Stimulated activated CD8-positive, alpha-beta memory T cell treated with anti-CD3 and anti-CD28 coated beads, Interleukin-12 subunit alpha, Interleukin-12 subunit beta, amount 100 ng/mL, for 1 hour (primary cell): ENCODE measurements around the gene PAX9.

Experiments
- DNase-seq: peaks from one replicate; pipeline ENCODE4 v3.0.0-alpha.2; 2020; ENCODE audit warnings: low read depth

PAX9 gene

DNA sequence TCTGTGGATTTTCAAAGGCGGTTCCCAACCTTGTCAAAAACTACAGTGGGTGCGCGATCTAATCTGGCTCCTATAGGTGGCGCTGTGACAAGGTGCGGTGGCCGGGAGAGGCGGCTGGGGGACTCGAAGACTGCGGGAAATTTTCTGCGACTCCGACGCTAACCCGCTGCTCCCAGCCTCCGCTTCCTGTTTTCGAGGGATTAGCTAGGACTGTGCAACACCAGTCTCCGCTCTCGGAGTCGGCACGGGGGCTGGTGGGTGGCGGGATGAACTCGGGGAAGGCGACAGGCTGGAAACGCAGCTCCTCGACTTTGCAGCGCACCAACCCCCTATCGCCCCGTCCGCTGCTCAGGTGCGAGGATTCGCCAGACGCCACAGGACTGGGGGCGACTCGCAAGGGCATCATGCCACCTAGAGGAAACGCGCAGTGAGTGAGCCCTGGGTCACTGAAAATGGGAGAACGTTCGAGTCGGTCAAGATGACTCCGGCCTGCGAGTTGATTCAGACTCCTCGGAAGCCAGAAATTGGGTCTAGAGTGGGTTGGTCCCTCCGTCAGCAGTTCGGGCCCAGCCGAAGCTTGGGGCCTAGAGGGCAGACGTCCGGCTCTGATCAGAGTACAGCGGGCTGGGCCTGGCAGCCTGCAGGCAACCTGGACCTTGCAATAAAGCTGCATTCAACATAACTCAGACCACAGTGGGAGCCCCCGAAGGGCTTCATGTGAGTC lies 5.5 kb upstream of the PAX9 start:
- DNase-seq: no peak

DNA sequence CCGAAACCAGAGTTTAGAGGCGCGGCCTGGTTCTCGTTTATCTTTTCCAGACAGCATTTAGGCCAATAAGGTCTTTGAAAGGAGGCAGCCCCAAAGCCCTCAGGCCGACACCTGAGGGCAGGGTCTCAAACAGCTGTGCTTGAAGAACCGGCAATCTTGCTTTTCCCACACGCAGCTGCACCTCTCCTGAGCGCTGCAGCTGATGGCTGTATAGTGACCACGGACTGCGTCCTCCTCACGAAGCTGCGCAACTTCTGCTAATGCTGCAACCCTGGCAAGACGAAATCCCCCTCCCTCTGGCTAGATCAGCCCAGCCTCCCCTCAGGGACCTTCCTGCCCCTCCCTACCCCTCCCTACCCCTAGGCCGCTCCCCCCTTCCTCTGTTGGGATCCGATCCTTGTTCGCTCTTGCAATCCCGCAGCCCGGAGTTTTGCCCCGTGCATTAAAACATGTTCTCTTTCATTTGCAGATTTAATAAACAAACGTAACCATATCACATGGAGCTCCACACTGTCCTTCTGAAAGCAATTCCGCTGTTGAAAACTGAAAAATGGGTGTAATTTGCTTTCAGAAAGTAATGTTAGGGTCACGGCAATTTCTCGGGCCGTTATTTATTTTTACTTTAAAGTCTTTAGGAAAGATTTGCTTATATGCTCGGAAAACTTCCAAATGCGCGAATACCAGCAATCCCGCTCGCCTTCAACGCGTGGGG lies 4.8 kb upstream of the PAX9 start:
- DNase-seq: no peak

DNA sequence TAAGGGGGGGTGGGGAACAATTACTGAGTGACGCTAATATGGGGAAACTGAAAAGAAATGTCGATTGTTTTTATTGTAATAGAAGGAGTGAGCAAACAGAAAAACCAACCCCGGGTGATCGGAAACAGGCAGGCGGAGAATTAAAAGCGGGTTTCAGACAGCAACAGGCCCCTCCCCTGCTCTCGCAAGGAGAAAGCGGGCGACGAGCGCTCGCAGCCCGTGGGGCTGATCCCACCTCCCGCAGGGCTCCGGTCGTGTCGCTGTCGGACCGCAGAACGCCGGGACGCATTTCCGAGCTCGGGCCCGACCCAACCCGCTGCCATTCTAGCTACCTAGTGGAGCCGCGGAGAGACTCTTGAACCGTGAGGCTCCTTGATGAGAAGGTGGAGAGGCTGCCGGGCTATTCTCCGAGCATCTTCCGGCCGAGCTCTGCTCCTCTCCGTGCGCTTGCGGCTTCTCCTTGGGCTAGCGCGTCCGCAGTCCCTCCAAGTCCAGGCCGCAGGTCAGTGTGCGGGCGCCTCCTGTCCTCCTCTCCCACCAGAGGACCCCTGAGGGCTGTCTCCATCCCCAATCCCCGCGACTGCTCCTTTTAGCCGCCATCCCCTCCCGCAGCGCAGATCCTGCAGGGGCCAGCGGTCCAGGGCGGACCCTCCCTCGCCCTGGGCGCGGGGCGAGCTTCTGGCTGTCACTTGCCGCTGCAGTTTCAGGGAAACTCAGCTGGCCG lies 4.1 kb upstream of the PAX9 start:
- DNase-seq: no peak

- no peak for DNase-seq
These were observed 3.3 kb upstream of the PAX9 start for GRCh38 chr14:36658123-36659009.

DNA sequence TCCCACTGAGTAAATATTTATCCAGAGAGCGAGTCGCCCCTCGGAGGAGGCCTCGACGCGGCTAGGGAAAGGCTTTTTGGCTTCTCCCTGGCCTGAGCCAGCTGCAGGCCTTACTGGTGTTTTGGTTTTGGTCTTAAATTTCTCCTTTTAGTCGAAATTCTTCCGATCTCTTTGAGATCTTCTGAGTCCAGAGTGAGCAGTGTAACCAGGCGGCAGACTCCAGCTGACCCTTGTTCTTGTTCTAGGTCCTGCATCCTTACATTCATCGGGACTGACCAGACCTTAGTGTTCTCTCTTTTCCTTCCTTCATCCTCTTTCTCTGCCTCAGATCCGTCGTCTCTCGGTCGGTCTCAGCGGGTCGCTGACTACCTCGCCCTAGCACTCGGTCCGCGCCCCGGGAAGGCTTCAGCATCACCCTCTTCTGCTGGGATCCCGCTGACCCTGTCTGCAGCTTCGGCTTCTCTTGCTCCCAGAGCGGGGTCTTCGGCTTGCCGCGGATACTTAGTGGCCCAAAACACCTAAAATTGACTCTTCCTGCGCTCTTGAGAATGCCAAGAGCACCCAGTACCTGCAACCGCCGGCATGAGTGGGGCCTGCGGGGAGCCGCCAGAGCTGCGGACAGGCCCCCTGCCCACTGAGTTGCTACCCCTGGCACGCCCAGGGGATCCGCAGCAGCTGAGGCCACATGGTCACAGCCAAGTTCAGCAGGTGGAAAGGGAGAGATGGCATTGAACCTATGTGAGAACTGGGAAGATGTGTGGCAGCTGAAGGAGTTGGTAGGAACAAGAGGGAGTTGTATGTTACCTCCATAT lies 2.4 kb upstream of the PAX9 start:
- no peak for DNase-seq

- no peak for DNase-seq
These were observed 1.6 kb upstream of the PAX9 start for GRCh38 chr14:36659822-36660735.

DNA sequence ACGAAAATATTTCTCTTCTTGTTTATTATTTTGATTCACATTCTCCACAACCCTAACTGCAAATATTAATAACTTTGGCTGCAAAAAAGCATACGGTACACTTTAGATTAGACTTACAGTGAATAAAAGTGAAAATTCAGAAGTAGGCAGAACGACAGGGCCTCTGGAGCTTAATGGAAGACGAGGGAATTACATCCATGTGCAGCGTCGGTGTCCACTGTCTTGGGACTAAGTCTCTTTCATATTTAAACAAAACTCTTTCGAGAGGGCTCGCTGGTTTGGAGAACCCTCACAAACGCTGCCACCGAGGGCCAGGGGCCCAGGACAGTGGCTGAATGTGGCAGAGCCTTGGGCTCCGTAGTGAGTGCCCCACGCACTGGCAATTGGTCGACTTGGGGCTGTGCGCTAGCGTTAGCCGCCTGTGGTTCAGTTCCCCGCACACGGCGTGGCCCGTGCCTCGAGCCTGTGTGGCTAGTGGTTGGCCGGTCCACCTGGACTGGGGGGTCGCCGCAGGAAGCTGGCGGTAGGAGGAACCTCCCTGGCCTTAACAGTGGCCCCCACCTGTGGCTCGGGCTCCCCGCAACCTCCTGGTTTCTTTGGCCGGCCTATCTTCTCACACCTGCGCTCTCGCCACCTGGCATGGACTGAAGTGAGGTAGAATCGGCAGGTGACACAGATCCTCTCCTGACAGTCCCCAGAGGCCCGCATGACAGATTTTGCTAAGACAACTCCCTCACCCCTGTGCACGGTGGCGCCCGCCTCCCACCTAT lies 739 bp upstream of the PAX9 start:
- no peak for DNase-seq

DNA sequence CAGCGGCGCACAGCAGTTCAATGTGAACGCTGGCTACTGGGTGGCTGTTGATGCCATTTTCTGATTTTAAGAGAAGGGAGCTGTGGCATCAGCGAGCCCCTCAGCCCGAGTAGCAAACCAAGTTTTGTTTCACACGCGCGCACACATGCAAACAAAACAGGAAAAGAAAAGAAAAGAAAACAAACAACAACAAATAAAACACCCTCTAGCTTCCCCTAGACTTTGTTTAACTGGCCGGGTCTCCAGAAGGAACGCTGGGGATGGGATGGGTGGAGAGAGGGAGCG lies 540 bp downstream of the PAX9 start:
- DNase-seq: no peak

GRCh38 chr14:36662543-36663403 lies 1.1 kb downstream of the PAX9 start:
- DNase-seq: no peak

DNA sequence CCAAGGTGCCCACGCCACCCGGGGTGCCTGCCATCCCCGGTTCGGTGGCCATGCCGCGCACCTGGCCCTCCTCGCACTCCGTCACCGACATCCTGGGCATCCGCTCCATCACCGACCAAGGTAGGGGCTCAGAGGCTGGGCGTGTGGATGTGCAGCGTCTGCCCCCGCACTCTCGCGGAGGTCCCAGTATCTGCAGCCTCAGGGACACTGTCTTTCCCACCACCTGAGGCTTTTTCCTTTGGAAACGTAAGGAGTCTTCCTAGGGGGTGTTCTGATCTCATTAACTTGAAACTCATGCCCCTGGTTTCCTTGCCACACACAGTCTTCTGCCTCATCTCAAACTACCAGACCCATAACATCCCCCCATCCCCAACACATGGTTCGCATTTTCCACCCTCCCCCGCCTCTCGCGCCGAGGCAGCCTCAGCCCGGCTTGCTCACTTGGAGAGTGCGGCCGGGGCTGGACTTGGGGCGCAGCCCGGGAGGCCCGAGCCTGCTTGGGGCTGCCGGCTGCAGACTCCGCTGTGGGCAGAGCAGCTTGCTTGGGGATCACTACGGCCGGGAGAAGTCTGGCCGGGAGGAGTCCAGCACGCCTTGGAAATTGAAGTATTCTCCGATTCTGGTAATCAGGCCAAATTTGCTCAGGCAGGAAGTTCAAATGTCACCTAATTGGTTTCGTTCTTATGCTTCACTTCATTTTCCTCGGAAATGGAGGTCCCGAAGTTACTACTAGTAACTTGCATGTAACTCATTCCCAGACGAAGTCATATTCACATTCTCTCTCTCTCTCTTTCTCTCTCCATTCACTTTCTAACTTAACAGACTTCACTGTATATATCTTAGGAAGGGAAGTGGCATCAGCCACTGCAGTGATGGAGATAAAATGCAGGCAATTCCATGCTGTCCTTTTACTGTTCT lies 2.0 kb downstream of the PAX9 start:
- no peak for DNase-seq

DNA sequence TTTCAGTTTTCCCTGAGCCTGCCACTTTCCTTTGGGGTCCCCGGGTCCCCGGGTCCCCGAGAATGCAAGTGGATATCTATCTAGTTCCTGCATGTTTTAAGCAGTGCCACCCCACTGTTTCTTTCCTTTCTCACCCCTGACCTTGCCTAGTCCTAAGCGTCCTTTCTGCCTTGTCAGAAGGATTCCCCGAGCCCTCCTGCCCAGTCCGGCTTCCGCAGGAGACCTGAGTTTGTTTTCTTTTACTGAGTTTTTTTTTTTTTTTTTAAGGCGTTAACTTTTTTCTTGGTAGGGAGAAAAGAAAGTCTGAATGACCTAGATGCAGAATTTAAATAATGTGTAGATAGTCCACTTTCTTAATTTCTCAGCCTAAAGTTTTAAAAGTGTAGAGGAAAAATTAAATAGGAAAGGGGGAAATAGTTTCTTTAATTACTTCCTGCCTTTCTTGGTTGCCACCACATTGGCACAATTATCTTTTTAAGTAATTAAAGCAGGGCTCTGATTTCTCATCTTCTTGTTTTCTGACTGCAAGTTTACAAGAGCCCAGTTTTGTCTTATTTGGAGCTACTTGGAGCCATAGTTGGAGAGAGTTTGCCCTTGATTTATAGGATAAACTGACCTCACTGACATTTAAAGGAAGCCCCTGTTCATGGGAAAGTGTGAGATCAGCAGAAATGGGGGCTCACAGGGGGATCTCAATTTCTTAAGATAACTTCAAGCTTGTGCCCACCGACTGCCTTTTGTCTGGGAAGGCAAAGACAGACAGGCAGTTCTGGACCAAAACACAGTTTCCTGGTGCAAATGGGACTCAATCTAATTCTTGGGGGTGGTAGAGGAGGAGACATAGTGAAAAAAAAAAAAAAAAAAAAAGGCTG lies 2.9 kb downstream of the PAX9 start:
- no peak for DNase-seq

DNA sequence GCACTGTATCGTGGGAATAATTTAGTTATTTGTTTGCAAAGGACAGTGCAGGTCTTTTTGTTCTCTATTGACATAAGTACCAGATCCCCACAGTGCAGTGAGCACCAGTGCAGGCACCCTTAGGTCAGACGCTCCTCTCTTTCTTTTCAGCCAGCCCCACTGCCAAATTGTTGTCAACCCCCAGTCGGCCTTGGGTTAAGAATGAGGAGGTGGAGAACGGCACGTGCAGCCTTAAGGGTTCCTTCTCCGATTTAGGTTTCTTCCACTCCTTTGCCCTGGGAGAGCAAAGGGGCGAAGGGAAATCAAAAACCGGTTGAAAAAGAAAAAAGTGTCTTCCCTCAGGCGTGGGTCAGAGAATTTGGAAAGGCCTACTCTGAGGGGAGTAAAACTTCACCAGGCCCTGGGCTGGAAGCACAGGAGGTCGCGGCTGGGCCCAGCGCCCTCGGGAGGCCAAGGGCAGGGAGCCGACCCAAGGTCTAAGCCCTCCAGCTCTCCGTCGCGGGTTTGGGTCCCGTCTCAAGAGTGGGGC lies 4.3 kb downstream of the PAX9 start:
- DNase-seq: no peak

- no peak for DNase-seq
These were observed 5.0 kb downstream of the PAX9 start for GRCh38 chr14:36666416-36667206.

DNA sequence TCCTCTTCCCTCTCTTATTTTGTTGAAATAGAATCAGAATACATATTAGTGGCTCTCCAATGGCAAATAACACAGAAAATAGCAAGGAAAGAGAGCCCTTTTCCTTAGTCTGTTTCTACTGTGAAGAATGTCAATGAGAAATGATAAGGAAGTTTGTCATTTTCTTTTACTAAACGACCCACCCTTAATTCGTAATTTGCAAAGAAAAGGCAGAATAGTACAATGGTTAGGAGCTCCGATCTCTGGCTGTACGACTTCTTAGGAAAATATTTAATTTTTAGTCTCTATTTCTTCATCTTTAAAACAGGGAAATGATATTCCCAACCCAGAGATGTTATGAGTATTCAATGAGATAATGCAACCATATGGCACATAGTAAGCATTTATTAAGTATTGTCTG lies 6.0 kb downstream of the PAX9 start:
- no peak for DNase-seq

- DNase-seq: no peak
These were observed 9.5 kb downstream of the PAX9 start for GRCh38 chr14:36671149-36671548.
